Measurements from ENCODE around the gene SCGB3A1.

DNA sequence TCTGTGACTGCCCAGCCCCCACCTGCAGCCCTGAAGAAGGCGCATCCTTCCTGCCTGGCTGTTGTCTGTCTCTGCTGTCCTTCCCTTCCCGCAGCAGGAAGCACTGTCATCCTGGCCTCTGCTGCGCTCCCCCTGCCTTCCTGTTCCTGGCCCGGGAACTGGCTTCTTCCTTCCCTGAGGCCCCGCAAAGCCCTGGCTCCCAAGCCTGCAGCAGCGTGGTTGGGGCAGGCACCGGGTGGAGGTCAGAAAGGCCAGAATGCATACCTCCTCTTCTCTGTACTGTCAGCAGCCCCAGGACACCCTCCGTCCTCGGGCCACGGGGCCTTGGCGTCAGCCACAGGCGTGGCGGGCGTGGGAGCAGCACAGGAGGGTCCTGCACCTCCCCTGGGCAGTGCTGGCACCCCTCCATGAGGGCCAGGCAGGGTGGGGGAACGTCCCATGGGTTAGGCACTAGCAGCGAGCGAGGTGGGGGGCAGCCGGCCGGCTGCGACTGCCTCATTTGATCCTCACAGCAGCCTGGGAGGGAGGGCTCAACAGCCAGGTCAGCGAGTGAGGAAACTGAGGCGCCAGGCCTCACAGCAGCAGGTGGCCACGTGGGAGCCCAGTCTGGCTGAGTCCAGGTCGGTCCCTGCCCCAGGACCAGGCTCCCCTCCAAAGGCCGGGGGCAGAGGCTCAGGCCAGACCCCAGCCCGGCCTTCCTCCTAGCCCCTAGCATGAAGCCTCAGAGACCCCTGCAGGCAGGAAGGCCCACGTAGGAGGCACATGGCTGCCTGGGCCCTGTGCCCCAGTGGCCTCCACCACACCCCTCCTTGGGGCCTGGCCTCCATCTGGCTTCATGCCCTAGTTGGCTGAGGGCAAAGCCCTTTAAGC is 48.7 kb upstream of the SCGB3A1 start:
- TF ChIP-seq, protein P1, sequence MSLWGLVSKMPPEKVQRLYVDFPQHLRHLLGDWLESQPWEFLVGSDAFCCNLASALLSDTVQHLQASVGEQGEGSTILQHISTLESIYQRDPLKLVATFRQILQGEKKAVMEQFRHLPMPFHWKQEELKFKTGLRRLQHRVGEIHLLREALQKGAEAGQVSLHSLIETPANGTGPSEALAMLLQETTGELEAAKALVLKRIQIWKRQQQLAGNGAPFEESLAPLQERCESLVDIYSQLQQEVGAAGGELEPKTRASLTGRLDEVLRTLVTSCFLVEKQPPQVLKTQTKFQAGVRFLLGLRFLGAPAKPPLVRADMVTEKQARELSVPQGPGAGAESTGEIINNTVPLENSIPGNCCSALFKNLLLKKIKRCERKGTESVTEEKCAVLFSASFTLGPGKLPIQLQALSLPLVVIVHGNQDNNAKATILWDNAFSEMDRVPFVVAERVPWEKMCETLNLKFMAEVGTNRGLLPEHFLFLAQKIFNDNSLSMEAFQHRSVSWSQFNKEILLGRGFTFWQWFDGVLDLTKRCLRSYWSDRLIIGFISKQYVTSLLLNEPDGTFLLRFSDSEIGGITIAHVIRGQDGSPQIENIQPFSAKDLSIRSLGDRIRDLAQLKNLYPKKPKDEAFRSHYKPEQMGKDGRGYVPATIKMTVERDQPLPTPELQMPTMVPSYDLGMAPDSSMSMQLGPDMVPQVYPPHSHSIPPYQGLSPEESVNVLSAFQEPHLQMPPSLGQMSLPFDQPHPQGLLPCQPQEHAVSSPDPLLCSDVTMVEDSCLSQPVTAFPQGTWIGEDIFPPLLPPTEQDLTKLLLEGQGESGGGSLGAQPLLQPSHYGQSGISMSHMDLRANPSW (CRISPR knock-in tag; IDR thresholded peaks at IDR 0.05) = no peak
- no peak for TF ChIP-seq SMAD1 (IDR thresholded peaks at IDR 0.05; ENCODE audit: low read depth, low read length, partially characterized antibody)
- TF ChIP-seq U2AF2 (optimal IDR thresholded peaks at IDR 0.05; ENCODE audit: low read depth, low read length) = no peak
- TF ChIP-seq, protein P2, sequence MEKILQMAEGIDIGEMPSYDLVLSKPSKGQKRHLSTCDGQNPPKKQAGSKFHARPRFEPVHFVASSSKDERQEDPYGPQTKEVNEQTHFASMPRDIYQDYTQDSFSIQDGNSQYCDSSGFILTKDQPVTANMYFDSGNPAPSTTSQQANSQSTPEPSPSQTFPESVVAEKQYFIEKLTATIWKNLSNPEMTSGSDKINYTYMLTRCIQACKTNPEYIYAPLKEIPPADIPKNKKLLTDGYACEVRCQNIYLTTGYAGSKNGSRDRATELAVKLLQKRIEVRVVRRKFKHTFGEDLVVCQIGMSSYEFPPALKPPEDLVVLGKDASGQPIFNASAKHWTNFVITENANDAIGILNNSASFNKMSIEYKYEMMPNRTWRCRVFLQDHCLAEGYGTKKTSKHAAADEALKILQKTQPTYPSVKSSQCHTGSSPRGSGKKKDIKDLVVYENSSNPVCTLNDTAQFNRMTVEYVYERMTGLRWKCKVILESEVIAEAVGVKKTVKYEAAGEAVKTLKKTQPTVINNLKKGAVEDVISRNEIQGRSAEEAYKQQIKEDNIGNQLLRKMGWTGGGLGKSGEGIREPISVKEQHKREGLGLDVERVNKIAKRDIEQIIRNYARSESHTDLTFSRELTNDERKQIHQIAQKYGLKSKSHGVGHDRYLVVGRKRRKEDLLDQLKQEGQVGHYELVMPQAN (IDR thresholded peaks at IDR 0.05; ENCODE audit: borderline replicate concordance) = no peak
- no peak for TF ChIP-seq XRCC4 (IDR thresholded peaks at IDR 0.05; ENCODE audit: extremely low read depth, insufficient read depth, insufficient read length)
- TF ChIP-seq TCF7L2 (IDR thresholded peaks at IDR 0.05; ENCODE audit: low read depth, low read length) = no peak
- no peak for TF ChIP-seq FOXK2 (conservative IDR thresholded peaks at IDR 0.05 in 1 of 2, IDR thresholded peaks at IDR 0.05 in 1 of 2; ENCODE audit: low read depth in 2 of 2)
- TF ChIP-seq NFXL1 (CRISPR knock-in tag; IDR thresholded peaks at IDR 0.05) = no peak
- TF ChIP-seq, protein P3, sequence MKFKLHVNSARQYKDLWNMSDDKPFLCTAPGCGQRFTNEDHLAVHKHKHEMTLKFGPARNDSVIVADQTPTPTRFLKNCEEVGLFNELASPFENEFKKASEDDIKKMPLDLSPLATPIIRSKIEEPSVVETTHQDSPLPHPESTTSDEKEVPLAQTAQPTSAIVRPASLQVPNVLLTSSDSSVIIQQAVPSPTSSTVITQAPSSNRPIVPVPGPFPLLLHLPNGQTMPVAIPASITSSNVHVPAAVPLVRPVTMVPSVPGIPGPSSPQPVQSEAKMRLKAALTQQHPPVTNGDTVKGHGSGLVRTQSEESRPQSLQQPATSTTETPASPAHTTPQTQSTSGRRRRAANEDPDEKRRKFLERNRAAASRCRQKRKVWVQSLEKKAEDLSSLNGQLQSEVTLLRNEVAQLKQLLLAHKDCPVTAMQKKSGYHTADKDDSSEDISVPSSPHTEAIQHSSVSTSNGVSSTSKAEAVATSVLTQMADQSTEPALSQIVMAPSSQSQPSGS (CRISPR knock-in tag; IDR thresholded peaks at IDR 0.05) = no peak
- TF ChIP-seq PHF8 (IDR thresholded peaks at IDR 0.05; ENCODE audit: borderline replicate concordance, low read length) = no peak
